ENCODE data around the gene GRPEL2.

DNA sequence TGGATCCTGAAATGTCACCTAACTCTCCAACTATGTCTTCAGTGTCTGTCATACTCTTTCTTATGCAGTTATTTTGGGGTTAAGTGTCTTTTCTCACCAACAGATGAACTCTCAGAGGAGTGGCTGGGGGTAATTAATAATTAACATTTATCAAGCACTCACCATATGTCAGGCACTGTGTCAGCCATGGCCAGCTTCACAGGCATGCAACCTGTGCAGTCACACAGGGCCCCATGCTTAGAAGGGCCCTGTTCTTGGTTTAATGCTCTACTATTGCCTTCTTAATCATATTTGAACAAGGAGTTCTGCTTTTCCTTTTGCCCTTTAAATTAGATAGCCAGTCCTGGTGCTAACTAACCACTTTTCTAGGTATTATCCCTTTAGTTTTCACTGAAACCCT is 3.4 kb upstream of the GRPEL2 start:
- TF ChIP-seq CTCF (IDR thresholded peaks at IDR 0.05): no peak
- no peak for TF ChIP-seq EP300 (IDR thresholded peaks at IDR 0.05)

Measured in ovary (tissue), 3 donors.